WTC11 (cell line): ENCODE data around the gene LRRC10. TPM values are rescaled to one million over a fixed set of nuclear protein-coding genes. Genes with fewer than 3 reads are reported as not detected.

Experiments
- AR ChIP-seq: fragments of 250-450 bp; sonication (Bioruptor Pico); IDR thresholded peaks from 2 replicates; pipeline ENCODE4 v1.9.0; 2021; ENCODE audit warnings: mild to moderate bottlenecking
- CREM ChIP-seq: sonication (generic); formaldehyde crosslinking; IDR thresholded peaks from 2 replicates; pipeline ENCODE4 v1.8.1; 2022; ENCODE audit warnings: mild to moderate bottlenecking, missing genetic modification reagents, moderate library complexity
- ELF4 ChIP-seq: sonication (generic); formaldehyde crosslinking; IDR thresholded peaks from 2 replicates; pipeline ENCODE4 v1.8.1; 2022; ENCODE audit warnings: low read depth, mild to moderate bottlenecking, moderate library complexity, missing genetic modification reagents
- EMX1 ChIP-seq: fragments of 250-450 bp; sonication (Bioruptor Pico); IDR thresholded peaks from 2 replicates; pipeline ENCODE4 v1.8.0; 2021; ENCODE audit warnings: mild to moderate bottlenecking
- ESRRA ChIP-seq: sonication (generic); formaldehyde crosslinking; IDR thresholded peaks from 2 replicates; pipeline ENCODE4 v1.8.1; 2022; ENCODE audit warnings: mild to moderate bottlenecking, missing genetic modification reagents, borderline replicate concordance
- FOXJ3 ChIP-seq: sonication (generic); formaldehyde crosslinking; IDR thresholded peaks from 2 replicates; pipeline ENCODE4 v1.9.0; 2021; ENCODE audit warnings: missing genetic modification reagents, mild to moderate bottlenecking, borderline replicate concordance
- FOXK1 ChIP-seq: sonication (generic); formaldehyde crosslinking; IDR thresholded peaks from 2 replicates; pipeline ENCODE4 v1.8.0; 2022; ENCODE audit warnings: mild to moderate bottlenecking, moderate library complexity, missing genetic modification reagents
- FOXP1 ChIP-seq: sonication (generic); formaldehyde crosslinking; IDR thresholded peaks from 2 replicates; pipeline ENCODE4 v1.8.0; 2022; ENCODE audit warnings: missing genetic modification reagents, mild to moderate bottlenecking, moderate library complexity, borderline replicate concordance
- GRHL2 ChIP-seq: fragments of 250-450 bp; sonication (Bioruptor Pico); IDR thresholded peaks from 2 replicates; pipeline ENCODE4 v1.8.0; 2022; ENCODE audit warnings: mild to moderate bottlenecking, moderate library complexity; ENCODE audit not compliant: insufficient replicate concordance, severe bottlenecking
- GTF2I ChIP-seq: fragments of 250-450 bp; sonication (Bioruptor Pico); conservative IDR thresholded peaks from 2 replicates; pipeline ENCODE4 v1.4.0; 2021; ENCODE audit warnings: mild to moderate bottlenecking
- HMGA2 ChIP-seq: fragments of 250-450 bp; sonication (Bioruptor Pico); IDR thresholded peaks from 2 replicates; pipeline ENCODE4 v1.4.0; 2021; ENCODE audit warnings: mild to moderate bottlenecking, moderate library complexity
- KAT7 ChIP-seq: sonication (generic); formaldehyde crosslinking; IDR thresholded peaks from 2 replicates; pipeline ENCODE4 v1.8.1; 2023; ENCODE audit warnings: missing genetic modification reagents, mild to moderate bottlenecking, borderline replicate concordance
- MXD4 ChIP-seq: fragments of 250-450 bp; sonication (Bioruptor Pico); IDR thresholded peaks from 2 replicates; pipeline ENCODE4 v1.8.0; 2021; ENCODE audit warnings: mild to moderate bottlenecking, moderate library complexity, borderline replicate concordance
- NR1H2 ChIP-seq: sonication (generic); formaldehyde crosslinking; IDR thresholded peaks from 2 replicates; pipeline ENCODE4 v1.9.0; 2021; ENCODE audit warnings: mild to moderate bottlenecking, moderate library complexity, missing genetic modification reagents
- NR2C2 ChIP-seq: sonication (generic); formaldehyde crosslinking; IDR thresholded peaks from 2 replicates; pipeline ENCODE4 v1.8.0; 2022; ENCODE audit warnings: mild to moderate bottlenecking, missing genetic modification reagents
- NR3C1 ChIP-seq: sonication (generic); formaldehyde crosslinking; conservative IDR thresholded peaks from 2 replicates; pipeline ENCODE4 v1.8.1; 2023; ENCODE audit warnings: low read depth, mild to moderate bottlenecking, missing genetic modification reagents
- OVOL2 ChIP-seq: fragments of 250-450 bp; sonication (Bioruptor Pico); IDR thresholded peaks from 2 replicates; pipeline ENCODE4 v1.9.0; 2021; ENCODE audit warnings: mild to moderate bottlenecking, borderline replicate concordance
- PRRX2 ChIP-seq: fragments of 250-450 bp; sonication (Bioruptor Pico); IDR thresholded peaks from 2 replicates; pipeline ENCODE4 v1.8.0; 2021; ENCODE audit warnings: mild to moderate bottlenecking
- RORB ChIP-seq: fragments of 250-450 bp; sonication (Bioruptor Pico); IDR thresholded peaks from 2 replicates; pipeline ENCODE4 v1.9.0; 2021; ENCODE audit warnings: mild to moderate bottlenecking
- SMAD3 ChIP-seq: sonication (generic); formaldehyde crosslinking; IDR thresholded peaks from 2 replicates; pipeline ENCODE4 v1.8.0; 2022; ENCODE audit warnings: missing genetic modification reagents, mild to moderate bottlenecking, borderline replicate concordance
- SMAD4 ChIP-seq: sonication (generic); formaldehyde crosslinking; IDR thresholded peaks from 2 replicates; pipeline ENCODE4 v1.8.0; 2022; ENCODE audit warnings: mild to moderate bottlenecking, missing genetic modification reagents
- TCF7 ChIP-seq: sonication (generic); formaldehyde crosslinking; IDR thresholded peaks from 2 replicates; pipeline ENCODE4 v1.8.0; 2022; ENCODE audit warnings: mild to moderate bottlenecking, low read depth, missing genetic modification reagents, moderate library complexity
- ZNF281 ChIP-seq: sonication (generic); formaldehyde crosslinking; IDR thresholded peaks from 2 replicates; pipeline ENCODE4 v1.8.0; 2023; ENCODE audit warnings: mild to moderate bottlenecking, missing genetic modification reagents
- ZNF317 ChIP-seq: sonication (generic); formaldehyde crosslinking; IDR thresholded peaks from 2 replicates; pipeline ENCODE4 v1.8.1; 2023; ENCODE audit warnings: low read depth, mild to moderate bottlenecking, moderate library complexity, missing genetic modification reagents, borderline replicate concordance
- total RNA-seq: library from RNA; stranded (reverse); gene quantifications from 3 replicates; pipeline ENCODE4 v1.2.3, GENCODE V29; 2021
- TF ChIP-seq, protein P1 (sequence below): sonication (generic); formaldehyde crosslinking; IDR thresholded peaks from 2 replicates; pipeline ENCODE4 v1.8.0; 2022; ENCODE audit warnings: mild to moderate bottlenecking, missing genetic modification reagents
- TF ChIP-seq, protein P2 (sequence below): sonication (generic); formaldehyde crosslinking; conservative IDR thresholded peaks from 2 replicates; pipeline ENCODE4 v1.8.1; 2023; ENCODE audit warnings: mild to moderate bottlenecking, low read depth, missing genetic modification reagents, moderate library complexity
- TF ChIP-seq, protein P3 (sequence below): sonication (generic); formaldehyde crosslinking; IDR thresholded peaks from 2 replicates; pipeline ENCODE4 v1.8.0; 2023; ENCODE audit warnings: missing genetic modification reagents
- TF ChIP-seq, protein P4 (sequence below): sonication (generic); formaldehyde crosslinking; IDR thresholded peaks from 2 replicates; pipeline ENCODE4 v1.8.0; 2022; ENCODE audit warnings: mild to moderate bottlenecking, missing genetic modification reagents

Gene LRRC10
- total RNA-seq, 1 experiment from 2014 or later, result not detected

- 0 out of 2 replicates have a peak, but pooled peaks have one; percentile 44 for TF ChIP-seq KAT7
- no peak for TF ChIP-seq MXD4
- TF ChIP-seq SMAD3 (CRISPR knock-in tag), result peak; percentile 60; the same call in 1 of the 2 replicates
- TF ChIP-seq ELF4, result no peak
- TF ChIP-seq SMAD4 (CRISPR knock-in tag), result no peak
- no peak for TF ChIP-seq OVOL2 (CRISPR knock-in tag)
- TF ChIP-seq HMGA2, result no peak
- TF ChIP-seq GRHL2, result no peak
- TF ChIP-seq RORB, result no peak
- TF ChIP-seq, protein P1, sequence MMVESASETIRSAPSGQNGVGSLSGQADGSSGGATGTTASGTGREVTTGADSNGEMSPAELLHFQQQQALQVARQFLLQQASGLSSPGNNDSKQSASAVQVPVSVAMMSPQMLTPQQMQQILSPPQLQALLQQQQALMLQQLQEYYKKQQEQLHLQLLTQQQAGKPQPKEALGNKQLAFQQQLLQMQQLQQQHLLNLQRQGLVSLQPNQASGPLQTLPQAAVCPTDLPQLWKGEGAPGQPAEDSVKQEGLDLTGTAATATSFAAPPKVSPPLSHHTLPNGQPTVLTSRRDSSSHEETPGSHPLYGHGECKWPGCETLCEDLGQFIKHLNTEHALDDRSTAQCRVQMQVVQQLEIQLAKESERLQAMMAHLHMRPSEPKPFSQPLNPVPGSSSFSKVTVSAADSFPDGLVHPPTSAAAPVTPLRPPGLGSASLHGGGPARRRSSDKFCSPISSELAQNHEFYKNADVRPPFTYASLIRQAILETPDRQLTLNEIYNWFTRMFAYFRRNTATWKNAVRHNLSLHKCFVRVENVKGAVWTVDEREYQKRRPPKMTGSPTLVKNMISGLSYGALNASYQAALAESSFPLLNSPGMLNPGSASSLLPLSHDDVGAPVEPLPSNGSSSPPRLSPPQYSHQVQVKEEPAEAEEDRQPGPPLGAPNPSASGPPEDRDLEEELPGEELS (CRISPR knock-in tag), result peak; percentile 69; the same call in 1 of the 2 replicates
- TF ChIP-seq CREM (CRISPR knock-in tag), result peak; percentile 80
- TF ChIP-seq ZNF317 (CRISPR knock-in tag), result no peak
- TF ChIP-seq, protein P2, sequence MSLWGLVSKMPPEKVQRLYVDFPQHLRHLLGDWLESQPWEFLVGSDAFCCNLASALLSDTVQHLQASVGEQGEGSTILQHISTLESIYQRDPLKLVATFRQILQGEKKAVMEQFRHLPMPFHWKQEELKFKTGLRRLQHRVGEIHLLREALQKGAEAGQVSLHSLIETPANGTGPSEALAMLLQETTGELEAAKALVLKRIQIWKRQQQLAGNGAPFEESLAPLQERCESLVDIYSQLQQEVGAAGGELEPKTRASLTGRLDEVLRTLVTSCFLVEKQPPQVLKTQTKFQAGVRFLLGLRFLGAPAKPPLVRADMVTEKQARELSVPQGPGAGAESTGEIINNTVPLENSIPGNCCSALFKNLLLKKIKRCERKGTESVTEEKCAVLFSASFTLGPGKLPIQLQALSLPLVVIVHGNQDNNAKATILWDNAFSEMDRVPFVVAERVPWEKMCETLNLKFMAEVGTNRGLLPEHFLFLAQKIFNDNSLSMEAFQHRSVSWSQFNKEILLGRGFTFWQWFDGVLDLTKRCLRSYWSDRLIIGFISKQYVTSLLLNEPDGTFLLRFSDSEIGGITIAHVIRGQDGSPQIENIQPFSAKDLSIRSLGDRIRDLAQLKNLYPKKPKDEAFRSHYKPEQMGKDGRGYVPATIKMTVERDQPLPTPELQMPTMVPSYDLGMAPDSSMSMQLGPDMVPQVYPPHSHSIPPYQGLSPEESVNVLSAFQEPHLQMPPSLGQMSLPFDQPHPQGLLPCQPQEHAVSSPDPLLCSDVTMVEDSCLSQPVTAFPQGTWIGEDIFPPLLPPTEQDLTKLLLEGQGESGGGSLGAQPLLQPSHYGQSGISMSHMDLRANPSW (CRISPR knock-in tag), result no peak
- no peak for TF ChIP-seq NR2C2 (CRISPR knock-in tag)
- peak; percentile 97 for TF ChIP-seq FOXP1 (CRISPR knock-in tag)
- no peak for TF ChIP-seq TCF7 (CRISPR knock-in tag)
- TF ChIP-seq NR3C1, result no peak
- no peak for TF ChIP-seq EMX1
- no peak for TF ChIP-seq NR1H2 (CRISPR knock-in tag)
- TF ChIP-seq, protein P3, sequence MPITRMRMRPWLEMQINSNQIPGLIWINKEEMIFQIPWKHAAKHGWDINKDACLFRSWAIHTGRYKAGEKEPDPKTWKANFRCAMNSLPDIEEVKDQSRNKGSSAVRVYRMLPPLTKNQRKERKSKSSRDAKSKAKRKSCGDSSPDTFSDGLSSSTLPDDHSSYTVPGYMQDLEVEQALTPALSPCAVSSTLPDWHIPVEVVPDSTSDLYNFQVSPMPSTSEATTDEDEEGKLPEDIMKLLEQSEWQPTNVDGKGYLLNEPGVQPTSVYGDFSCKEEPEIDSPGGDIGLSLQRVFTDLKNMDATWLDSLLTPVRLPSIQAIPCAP (CRISPR knock-in tag), result no peak
- TF ChIP-seq ESRRA (CRISPR knock-in tag), result peak; percentile 16; the same call in 1 of the 2 replicates
- no peak; the same call in none of the 2 replicates for TF ChIP-seq ZNF281 (CRISPR knock-in tag)
- TF ChIP-seq, protein P4, sequence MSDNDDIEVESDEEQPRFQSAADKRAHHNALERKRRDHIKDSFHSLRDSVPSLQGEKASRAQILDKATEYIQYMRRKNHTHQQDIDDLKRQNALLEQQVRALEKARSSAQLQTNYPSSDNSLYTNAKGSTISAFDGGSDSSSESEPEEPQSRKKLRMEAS, result peak; percentile 98
- no peak for TF ChIP-seq FOXJ3 (CRISPR knock-in tag)
- TF ChIP-seq GTF2I (CRISPR knock-in tag), result no peak
- peak; percentile 74; the same call in 1 of the 2 replicates for TF ChIP-seq PRRX2 (CRISPR knock-in tag)
- TF ChIP-seq AR (CRISPR knock-in tag), result peak; percentile 83; the same call in 1 of the 2 replicates
- peak; percentile 73 for TF ChIP-seq FOXK1 (CRISPR knock-in tag)
Observed at GRCh38 chr12:69585189-69586062, 25.3 kb downstream of the LRRC10 start, which contains the start of gene CCT2 (continued).
